Stimulated activated CD8-positive, alpha-beta memory T cell treated with anti-CD3 and anti-CD28 coated beads, Interleukin-4, amount 100 ng/mL, for 48 hours (primary cell): Measurements from ENCODE around the gene KCNJ4.
A peak's percentile ranks its signal among the peaks of the same experiment; 100 is the strongest.
"Not testable (repeated sequence)": the region's sequence is repeated elsewhere in the genome, so short reads cannot be mapped to it uniquely, and the experiment has no call there.

Experiments used
- DNase-seq: peaks from one replicate; pipeline ENCODE4 v3.0.0-alpha.2; 2020

KCNJ4 gene

GRCh38 chr22:38411016-38411415 lies 44.0 kb downstream of the KCNJ4 start:
- peak; percentile 11 for DNase-seq

- DNase-seq = not testable (repeated sequence)
Observed at GRCh38 chr22:38409916-38410315, 45.1 kb downstream of the KCNJ4 start.

GRCh38 chr22:38406617-38407016 lies 48.4 kb downstream of the KCNJ4 start:
- DNase-seq = no peak

- no peak for DNase-seq
Observed at GRCh38 chr22:38404419-38404818, 50.6 kb downstream of the KCNJ4 start.

GRCh38 chr22:38403812-38404211 lies 51.2 kb downstream of the KCNJ4 start:
- no peak for DNase-seq

GRCh38 chr22:38402204-38402603 lies 52.8 kb downstream of the KCNJ4 start:
- no peak for DNase-seq

- DNase-seq = no peak
Observed at GRCh38 chr22:38401336-38402084, 53.5 kb downstream of the KCNJ4 start.

GRCh38 chr22:38400256-38400655 lies 54.7 kb downstream of the KCNJ4 start:
- DNase-seq = not testable (repeated sequence)

GRCh38 chr22:38398609-38399461 lies 56.2 kb downstream of the KCNJ4 start:
- peak; percentile 88 for DNase-seq

GRCh38 chr22:38398181-38398608 lies 56.8 kb downstream of the KCNJ4 start:
- DNase-seq = peak; percentile 53

GRCh38 chr22:38397189-38398085 lies 57.6 kb downstream of the KCNJ4 start:
- no peak for DNase-seq

GRCh38 chr22:38396440-38397069 lies 58.4 kb downstream of the KCNJ4 start:
- DNase-seq = not testable (repeated sequence)

GRCh38 chr22:38395944-38396343 lies 59.1 kb downstream of the KCNJ4 start:
- not testable (repeated sequence) for DNase-seq

GRCh38 chr22:38394929-38395624 lies 59.9 kb downstream of the KCNJ4 start:
- DNase-seq = not testable (repeated sequence)

GRCh38 chr22:38389428-38389818 lies 65.6 kb downstream of the KCNJ4 start:
- DNase-seq = not testable (repeated sequence)

GRCh38 chr22:38388506-38389427 lies 66.2 kb downstream of the KCNJ4 start:
- not testable (repeated sequence) for DNase-seq

- not testable (repeated sequence) for DNase-seq
Observed at GRCh38 chr22:38386918-38387317, 68.1 kb downstream of the KCNJ4 start.

- no peak for DNase-seq
Observed at GRCh38 chr22:38383417-38383816, 71.6 kb downstream of the KCNJ4 start.

- not testable (repeated sequence) for DNase-seq
Observed at GRCh38 chr22:38381371-38381770, 73.6 kb downstream of the KCNJ4 start.
